Spleen (tissue), 11 donors: ENCODE results near the gene RERE. TPM values are rescaled to one million over a fixed set of nuclear protein-coding genes. Genes with fewer than 3 reads are reported as not detected.

Source experiments
- DNase-seq: peaks from one replicate; pipeline ENCODE4 v3.0.0-alpha.2; 2020
- H3K27ac ChIP-seq, 8 donors: fragments of 200-600 bp; sonication (generic) in 7 of 8; 1 replicate in 4 of 8; 2 replicates in 4 of 8; pipeline versions ENCODE4 v1.5.0 to v1.8.0; 2016 to 2021; ENCODE audit warnings: inconsistent platforms in 4 of 8, mild to moderate bottlenecking in 4 of 8, moderate library complexity in 1 of 8
- H3K27me3 ChIP-seq, 7 donors: fragments of 200-600 bp; sonication (generic) in 6 of 7; replicated peaks in 1 of 7; 1 replicate in 4 of 7; 2 replicates in 3 of 7; pipeline versions ENCODE4 v1.5.0 to v1.8.0; 2016 to 2021; ENCODE audit warnings: inconsistent platforms in 3 of 7, mild to moderate bottlenecking in 1 of 7
- H3K36me3 ChIP-seq, 6 donors: fragments of 200-600 bp; sonication (generic) in 5 of 6; 1 replicate in 4 of 6; 2 replicates in 2 of 6; pipeline versions ENCODE4 v1.5.0 to v1.8.0; 2016 to 2021; ENCODE audit warnings: inconsistent platforms in 2 of 6
- H3K4me1 ChIP-seq, 6 donors: fragments of 200-600 bp; sonication (generic) in 5 of 6; 1 replicate in 3 of 6; 2 replicates in 3 of 6; pipeline versions ENCODE4 v1.5.0 to v1.8.0; 2016 to 2021; ENCODE audit warnings: inconsistent platforms in 3 of 6
- H3K4me3 ChIP-seq, 8 donors: fragments of 200-600 bp; sonication (generic) in 7 of 8; 1 replicate in 4 of 8; 2 replicates in 4 of 8; pipeline versions ENCODE4 v1.5.0 to v1.8.0; 2016 to 2021; ENCODE audit warnings: inconsistent platforms in 4 of 8, mild to moderate bottlenecking in 4 of 8, moderate library complexity in 2 of 8
- H3K9me3 ChIP-seq, 8 donors: fragments of 200-600 bp; sonication (generic) in 7 of 8; 1 replicate in 4 of 8; 2 replicates in 4 of 8; pipeline versions ENCODE4 v1.5.0 to v1.8.0; 2016 to 2021; ENCODE audit warnings: inconsistent platforms in 4 of 8
- CTCF ChIP-seq, 11 experiments: fragments of 200-600 bp in 7 of 11; fragments of 450-650 bp in 4 of 11; sonication (generic) in 4 of 11; IDR thresholded peaks in 8 of 11; conservative IDR thresholded peaks in 3 of 11; 1 replicate in 7 of 11; 2 replicates in 4 of 11; pipeline versions ENCODE4 v1.4.0 to v1.8.0; 2016 to 2021; ENCODE audit warnings: antibody characterized with exemption in 11 of 11, inconsistent platforms in 4 of 11, mild to moderate bottlenecking in 1 of 11
- POLR2A ChIP-seq, 3 donors: fragments of 450-650 bp; IDR thresholded peaks; one replicate each; pipeline ENCODE4 v1.5.1; 2017; ENCODE audit warnings: antibody characterized with exemption in 3 of 3, mild to moderate bottlenecking in 1 of 3
- POLR2AphosphoS5 ChIP-seq, 3 donors: sonication (generic); formaldehyde crosslinking; IDR thresholded peaks; one replicate each; pipeline ENCODE4 v1.5.1; 2017; ENCODE audit warnings: antibody characterized with exemption in 3 of 3
- WGBS, 5 donors: extraction: QIAGEN DNeasy Blood & Tissue Kit in 3 of 5; methylation state at CpG; one replicate each; pipeline versions ENCODE4 v1.1.5 to v1.1.7; 2013 to 2018; 5-methylcytosine and 5-hydroxymethylcytosine counted together
- intact Hi-C: fragments of 100-400 bp; cut with DNase I; formaldehyde crosslinking; loops from one replicate; pipeline ENCODE4 v1.15.0; 2023; ENCODE audit warnings: low total_unique reads
- polyA plus RNA-seq, 3 donors: library from polyadenylated mRNA; stranded (reverse); fragments of 200-250 nt; gene quantifications; one replicate each; pipeline ENCODE4 v1.2.1, GENCODE V29; 2013
- total RNA-seq, 7 donors: library from RNA; depleted of rRNA in 3 of 7; stranded (reverse); fragments of >200 nt in 3 of 7; fragmentation: NEBNext Ultra II Directional in 4 of 7; extraction: Animal tissue kit (Norgen Biotek cat#: 25700) in 4 of 7; gene quantifications; one replicate each; pipeline versions ENCODE4 v1.1.0 to v1.2.1, GENCODE V29; 2016 to 2021
- donor health status: healthy with polysubstance abuse.
- donor health status: DM: no; HTN: no; CAD: no; lungs with moderate emphysema.
- donor health status: DM: no; HTN: no; CAD: no.
- donor health status: Bipolar disorder and iron deficiency.
- donor health status: healthy.
- donor health status: DM: no; HTN: no; CAD: no.
- donor health status: DM: yes; HTN: yes; CAD: no.

Gene RERE
- total and polyA plus RNA-seq, 10 donors = 10.3 to 149 (median 117) TPM

- Histone ChIP-seq H3K27me3 (no peaks in the 10 kb centered on the region), H3K36me3 (peaks cover 0 to 3% (median 0%) of the 10 kb centered on the region in 6 donors), H3K9me3 (no peaks in the 10 kb centered on the region), H3K27ac (no peak overlapping the region), H3K4me3 (no peak overlapping the region), H3K4me1 (peaks cover 0 to 42% (median 4%) of the 10 kb centered on the region in 6 donors)
- TF ChIP-seq CTCF (IDR thresholded peaks at IDR 0.05 in 8 of 11, conservative IDR thresholded peaks at IDR 0.05 in 3 of 11) (no peak), POLR2A (IDR thresholded peaks at IDR 0.05) (no peak), POLR2AphosphoS5 (IDR thresholded peaks at IDR 0.05) (no peak)
- intact Hi-C loops = no loop called here
- no peak for DNase-seq
- 83 to 99% (median 84%) methylated on average over 4 of the region's 4 CpGs for WGBS, 5 donors
Measured at GRCh38 chr1:8589571-8589970, 227.9 kb downstream of the RERE start.

GRCh38 chr1:8587784-8588183 is 229.7 kb downstream of the RERE start:
- H3K4me1 ChIP-seq = peaks cover 0 to 51% (median 4%) of the 10 kb centered on the region in 6 donors
- no peak for TF ChIP-seq CTCF (IDR thresholded peaks at IDR 0.05 in 8 of 11, conservative IDR thresholded peaks at IDR 0.05 in 3 of 11)
- no peak for TF ChIP-seq POLR2AphosphoS5 (IDR thresholded peaks at IDR 0.05)
- no peak for TF ChIP-seq POLR2A (IDR thresholded peaks at IDR 0.05)
- no peak overlapping the region for H3K27ac ChIP-seq
- H3K36me3 ChIP-seq = no peaks in the 10 kb centered on the region
- intact Hi-C loops = no loop called here
- DNase-seq = no peak
- H3K9me3 ChIP-seq = no peaks in the 10 kb centered on the region
- H3K4me3 ChIP-seq = no peak overlapping the region
- WGBS, 5 donors = 54 to 82% (median 66%) methylated on average over 5 of the region's 5 CpGs
- no peaks in the 10 kb centered on the region for H3K27me3 ChIP-seq

GRCh38 chr1:8586438-8586837 is 231.0 kb downstream of the RERE start:
- 84 to 100% (median 94%) methylated on average over 1 of the region's 1 CpG for WGBS, 5 donors
- Histone ChIP-seq H3K27ac (no peak overlapping the region), H3K9me3 (no peaks in the 10 kb centered on the region), H3K27me3 (no peaks in the 10 kb centered on the region), H3K4me3 (no peak overlapping the region), H3K4me1 (peaks cover 0 to 43% (median 4%) of the 10 kb centered on the region in 6 donors), H3K36me3 (no peaks in the 10 kb centered on the region)
- no peak for TF ChIP-seq CTCF (IDR thresholded peaks at IDR 0.05 in 8 of 11, conservative IDR thresholded peaks at IDR 0.05 in 3 of 11)
- TF ChIP-seq POLR2AphosphoS5 (IDR thresholded peaks at IDR 0.05) = no peak
- no peak for TF ChIP-seq POLR2A (IDR thresholded peaks at IDR 0.05)
- DNase-seq = no peak
- intact Hi-C loops = no loop called here

GRCh38 chr1:8584316-8584715 is 233.1 kb downstream of the RERE start:
- Histone ChIP-seq H3K4me3 (no peak overlapping the region), H3K27ac (no peak overlapping the region), H3K36me3 (peaks cover 0 to 4% (median 0%) of the 10 kb centered on the region in 6 donors), H3K4me1 (peaks cover 0 to 30% (median 0%) of the 10 kb centered on the region in 6 donors), H3K27me3 (no peaks in the 10 kb centered on the region), H3K9me3 (no peaks in the 10 kb centered on the region)
- 73 to 90% (median 85%) methylated on average over 3 of the region's 3 CpGs for WGBS, 5 donors
- TF ChIP-seq POLR2AphosphoS5 (IDR thresholded peaks at IDR 0.05) = no peak
- no peak for TF ChIP-seq CTCF (IDR thresholded peaks at IDR 0.05 in 8 of 11, conservative IDR thresholded peaks at IDR 0.05 in 3 of 11)
- TF ChIP-seq POLR2A (IDR thresholded peaks at IDR 0.05) = no peak
- intact Hi-C loops = no loop called here
- DNase-seq = no peak
